ENCODE data around the gene CTNNA3.

Gene CTNNA3

GRCh38 chr10:67666416-67667034 is 29.5 kb downstream of the CTNNA3 start:
- H3K4me3 ChIP-seq (ENCODE audit: low read depth, low read length), result no peak overlapping the region

GRCh38 chr10:67665491-67665890 is 30.5 kb downstream of the CTNNA3 start:
- no peak overlapping the region for H3K4me3 ChIP-seq (ENCODE audit: low read depth, low read length)

GRCh38 chr10:67664942-67665341 is 31.1 kb downstream of the CTNNA3 start:
- H3K4me3 ChIP-seq (ENCODE audit: low read depth, low read length), result no peak overlapping the region

- H3K4me3 ChIP-seq (ENCODE audit: low read depth, low read length), result no peak overlapping the region
Observed at GRCh38 chr10:67663449-67664087, 32.4 kb downstream of the CTNNA3 start.

- H3K4me3 ChIP-seq (ENCODE audit: low read depth, low read length), result no peak overlapping the region
Observed at GRCh38 chr10:67662415-67662814, 33.6 kb downstream of the CTNNA3 start.

GRCh38 chr10:67659497-67659896 is 36.5 kb downstream of the CTNNA3 start:
- no peak overlapping the region for H3K4me3 ChIP-seq (ENCODE audit: low read depth, low read length)

GRCh38 chr10:67657775-67658174 is 38.2 kb downstream of the CTNNA3 start:
- no peak overlapping the region for H3K4me3 ChIP-seq (ENCODE audit: low read depth, low read length)

GRCh38 chr10:67650558-67650957 is 45.4 kb downstream of the CTNNA3 start:
- H3K4me3 ChIP-seq (ENCODE audit: low read depth, low read length), result no peak overlapping the region

- H3K4me3 ChIP-seq (ENCODE audit: low read depth, low read length), result no peak overlapping the region
Observed at GRCh38 chr10:67648613-67649229, 47.3 kb downstream of the CTNNA3 start.

- H3K4me3 ChIP-seq (ENCODE audit: low read depth, low read length), result no peak overlapping the region
Observed at GRCh38 chr10:67630904-67631303, 65.1 kb downstream of the CTNNA3 start.

- no peak overlapping the region for H3K4me3 ChIP-seq (ENCODE audit: low read depth, low read length)
Observed at GRCh38 chr10:67629461-67629971, 66.5 kb downstream of the CTNNA3 start.

GRCh38 chr10:67622984-67623383 is 73.0 kb downstream of the CTNNA3 start:
- H3K4me3 ChIP-seq (ENCODE audit: low read depth, low read length), result no peak overlapping the region

- no peak overlapping the region for H3K4me3 ChIP-seq (ENCODE audit: low read depth, low read length)
Observed at GRCh38 chr10:67622511-67622910, 73.5 kb downstream of the CTNNA3 start.

- no peak overlapping the region for H3K4me3 ChIP-seq (ENCODE audit: low read depth, low read length)
Observed at GRCh38 chr10:67621834-67622233, 74.2 kb downstream of the CTNNA3 start.

GRCh38 chr10:67618116-67618515 is 77.9 kb downstream of the CTNNA3 start:
- H3K4me3 ChIP-seq (ENCODE audit: low read depth, low read length), result no peak overlapping the region

GRCh38 chr10:67612577-67613537 is 83.1 kb downstream of the CTNNA3 start:
- no peak overlapping the region for H3K4me3 ChIP-seq (ENCODE audit: low read depth, low read length)

- H3K4me3 ChIP-seq (ENCODE audit: low read depth, low read length), result no peak overlapping the region
Observed at GRCh38 chr10:67612176-67612575, 83.8 kb downstream of the CTNNA3 start.

GRCh38 chr10:67609996-67610793 is 85.8 kb downstream of the CTNNA3 start:
- no peak overlapping the region for H3K4me3 ChIP-seq (ENCODE audit: low read depth, low read length)

- H3K4me3 ChIP-seq (ENCODE audit: low read depth, low read length), result no peak overlapping the region
Observed at GRCh38 chr10:67608001-67608400, 88.0 kb downstream of the CTNNA3 start.

- H3K4me3 ChIP-seq (ENCODE audit: low read depth, low read length), result no peak overlapping the region
Observed at GRCh38 chr10:67607472-67607871, 88.5 kb downstream of the CTNNA3 start.

All from iPS-11a (cell line).